Gastroesophageal sphincter (tissue), 2 donors: ENCODE data around the gene CNTNAP1.

Experiments
- EP300 ChIP-seq: sonication (generic); formaldehyde crosslinking; IDR thresholded peaks from one replicate; pipeline ENCODE4 v1.6.1; 2017; ENCODE audit warnings: antibody characterized with exemption, mild to moderate bottlenecking
- POLR2A ChIP-seq, 2 donors: fragments of 450-650 bp; IDR thresholded peaks; one replicate each; pipeline ENCODE4 v1.6.1; 2017; ENCODE audit warnings: antibody characterized with exemption in 2 of 2, mild to moderate bottlenecking in 2 of 2, moderate library complexity in 1 of 2

- TF ChIP-seq POLR2A (IDR thresholded peaks at IDR 0.05), result no peak
- TF ChIP-seq EP300, result no peak
Measured at GRCh38 chr17:42632949-42633444, 49.3 kb upstream of the CNTNAP1 start.
